HG02759 (cell line): ENCODE data around the gene MCF2L.
A peak's percentile ranks its signal among the peaks of the same experiment; 100 is the strongest.

ENCODE experiments used
- ATAC-seq: cut with Tn5 transposase; IDR thresholded peaks from one replicate; pipeline ENCODE4 v1.9.1; 2021; ENCODE audit warnings: mild to moderate bottlenecking, moderate library complexity; ENCODE audit not compliant: unreplicated experiment

Gene MCF2L

DNA sequence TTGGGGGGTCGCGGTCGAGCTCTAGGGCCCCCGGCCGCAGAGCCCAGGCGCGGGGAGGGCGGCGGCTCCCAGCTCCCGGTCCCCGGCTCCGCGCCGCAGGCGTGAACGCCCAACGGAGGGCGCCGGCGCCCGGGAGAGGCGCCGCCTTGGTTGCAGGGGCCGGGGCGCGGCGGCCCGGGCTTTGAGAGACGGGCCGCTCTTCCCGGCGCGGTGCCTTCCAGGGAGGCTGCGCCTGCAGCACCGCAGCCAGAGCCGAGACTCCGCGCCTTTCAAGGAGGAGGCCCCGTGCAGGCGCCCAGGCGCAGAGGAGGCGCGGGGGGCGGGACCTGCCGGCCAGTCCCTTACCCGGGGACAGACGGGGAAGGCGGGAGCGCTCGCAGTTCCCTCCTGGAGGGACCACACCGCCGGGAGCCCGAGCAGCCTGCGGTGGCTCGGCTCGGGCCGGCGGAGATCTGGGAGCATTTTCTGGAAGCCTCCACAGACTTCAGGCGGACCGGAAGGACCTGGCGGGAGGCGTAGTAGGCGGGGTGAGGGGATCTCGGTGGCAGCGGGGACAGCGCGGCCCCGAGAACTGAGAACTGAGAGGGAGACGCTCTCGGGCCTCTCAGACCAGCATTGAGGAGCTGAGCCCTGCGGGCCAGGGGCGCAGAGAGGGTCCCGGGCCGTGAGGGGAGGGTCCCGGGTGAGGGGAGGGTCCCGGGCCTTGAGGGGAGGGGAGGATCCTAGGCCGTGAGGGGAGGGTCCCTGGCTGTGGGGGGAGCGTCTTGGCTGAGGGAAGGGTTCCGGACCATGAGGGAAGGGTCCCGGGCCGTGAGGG is 25.5 kb upstream of the MCF2L start:
- ATAC-seq, result peak; percentile 37

DNA sequence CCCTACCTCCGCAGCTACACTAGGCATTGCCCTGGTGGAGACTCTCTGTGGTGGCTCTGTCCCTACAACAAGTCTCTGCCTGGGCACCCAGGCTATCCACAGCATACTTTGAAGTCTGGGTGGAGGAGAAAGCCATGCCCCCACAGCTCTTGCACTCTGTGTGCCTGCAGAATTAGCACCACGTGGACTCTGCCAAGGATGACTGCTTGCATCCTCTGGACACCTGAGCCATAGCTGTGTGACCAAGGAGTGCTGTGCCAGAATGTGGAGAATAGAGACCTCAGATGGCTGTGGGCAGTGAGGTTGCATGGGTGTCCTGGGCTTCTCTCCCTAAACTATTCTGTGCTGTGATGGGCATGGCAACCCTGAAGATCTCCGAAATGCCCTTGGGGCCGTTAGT is 21.2 kb upstream of the MCF2L start:
- ATAC-seq, result no peak

DNA sequence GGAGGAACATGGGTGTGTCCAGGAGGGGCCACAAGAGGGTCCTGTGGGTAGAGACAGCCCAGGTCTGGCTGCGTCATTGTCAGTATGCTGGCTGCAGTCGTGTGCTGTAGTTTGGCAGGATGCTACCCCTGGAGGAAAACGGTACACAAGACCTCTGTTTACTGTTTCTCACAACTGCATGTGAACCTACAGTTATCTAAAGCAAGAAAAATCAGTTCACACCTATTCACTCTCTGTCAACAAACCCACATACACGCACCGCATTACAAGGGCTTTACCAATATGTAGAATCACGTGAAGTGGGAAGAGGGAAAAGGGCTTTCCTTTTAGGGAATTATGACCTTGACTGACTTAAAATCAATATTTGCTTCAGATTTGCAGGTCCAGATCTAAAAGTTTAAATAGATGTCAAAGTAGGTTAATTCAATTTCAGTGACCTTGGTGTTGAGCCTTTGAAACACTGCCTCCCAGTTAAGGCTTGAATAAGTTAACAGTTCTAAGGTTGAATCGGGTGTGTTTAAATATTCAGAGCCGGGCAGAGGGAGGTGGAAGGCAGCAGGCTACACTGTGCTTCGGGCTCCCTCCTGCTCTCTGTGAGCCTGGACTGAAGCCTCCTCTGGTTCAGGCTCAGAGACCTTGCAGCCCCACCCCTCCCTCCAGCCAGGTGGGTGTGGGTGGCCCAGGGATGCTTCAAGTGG is 17.2 kb upstream of the MCF2L start:
- ATAC-seq, result no peak

DNA sequence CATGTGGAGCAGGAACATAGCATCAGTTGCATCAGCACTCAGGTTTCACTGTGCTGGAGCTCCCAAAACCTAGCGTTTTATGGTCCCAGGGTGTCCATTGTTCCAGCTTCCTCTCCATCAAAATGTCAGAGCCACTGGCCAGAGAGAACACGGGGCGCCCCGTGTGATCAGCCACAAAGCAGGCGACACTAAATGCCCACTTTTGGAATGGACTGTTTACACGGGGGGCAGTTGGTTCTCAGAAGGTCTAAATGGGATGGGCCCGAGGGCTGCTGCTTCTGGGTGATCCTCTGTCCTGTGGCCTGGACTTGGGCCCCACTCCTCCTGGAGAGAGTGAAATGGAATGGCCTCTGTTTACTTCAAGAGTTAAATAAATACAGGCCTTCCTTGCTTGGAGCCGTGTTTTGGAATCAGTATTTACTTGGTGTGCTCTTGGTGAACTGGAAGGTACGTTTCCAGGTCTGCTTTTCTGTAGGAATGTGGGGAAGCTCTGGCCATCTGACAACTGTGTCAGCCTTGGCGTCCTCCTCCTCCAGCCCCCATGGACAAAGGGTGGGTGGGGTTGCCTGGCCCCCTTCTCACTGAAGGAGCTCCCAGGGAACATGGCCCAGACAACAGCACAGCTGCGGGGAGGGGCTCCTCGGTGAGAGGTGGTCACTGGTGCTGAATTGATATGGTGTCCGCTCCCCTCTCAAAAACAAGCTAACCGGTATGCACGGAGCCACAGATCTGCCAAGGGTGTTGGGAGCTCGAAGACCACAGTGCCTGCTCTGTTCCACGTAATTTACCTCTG is 16.1 kb upstream of the MCF2L start:
- ATAC-seq, result no peak

DNA sequence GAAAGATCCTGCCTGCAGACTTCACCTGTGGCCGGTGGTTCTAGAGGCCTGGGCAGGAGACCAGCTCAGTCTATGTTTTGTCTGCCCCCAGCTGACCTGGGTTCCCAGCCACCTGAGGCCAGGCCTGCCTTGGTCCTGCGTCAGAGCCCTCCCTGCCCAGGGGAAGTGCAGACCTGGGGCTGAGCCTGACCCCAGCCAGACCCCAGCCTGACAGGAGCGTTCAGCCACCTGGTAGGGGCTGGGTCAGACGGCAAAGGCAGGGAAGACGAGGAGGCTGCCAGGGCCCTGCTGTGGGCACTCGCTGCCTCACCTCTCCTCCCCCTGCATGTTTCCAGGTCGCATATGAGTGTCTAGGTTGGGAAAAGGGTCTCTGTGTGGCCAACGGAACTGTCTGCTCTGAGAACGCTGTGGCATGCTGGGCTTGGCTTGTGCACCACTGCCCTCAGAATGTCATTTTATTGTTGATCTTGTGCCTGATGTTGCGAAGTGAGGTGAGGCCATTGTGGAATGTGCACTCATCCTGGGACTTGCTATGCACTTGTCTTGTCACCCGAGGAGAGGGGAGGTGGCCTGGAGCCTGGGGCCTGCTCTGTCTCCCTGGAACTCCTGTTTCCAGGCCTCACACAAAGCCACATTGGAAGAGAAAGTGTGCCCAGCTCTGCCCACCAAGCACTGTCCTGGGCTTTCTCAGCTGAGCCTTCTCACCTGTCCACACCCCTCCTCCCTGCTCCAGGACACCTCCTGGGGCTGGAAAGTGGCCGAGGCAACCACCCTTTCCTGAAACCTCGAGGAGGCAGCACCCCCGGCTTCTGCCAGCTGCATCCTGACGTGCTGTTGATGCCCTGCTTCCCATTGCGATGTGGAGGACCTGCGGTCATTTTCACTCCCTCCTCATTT is 15.2 kb upstream of the MCF2L start:
- ATAC-seq, result no peak

DNA sequence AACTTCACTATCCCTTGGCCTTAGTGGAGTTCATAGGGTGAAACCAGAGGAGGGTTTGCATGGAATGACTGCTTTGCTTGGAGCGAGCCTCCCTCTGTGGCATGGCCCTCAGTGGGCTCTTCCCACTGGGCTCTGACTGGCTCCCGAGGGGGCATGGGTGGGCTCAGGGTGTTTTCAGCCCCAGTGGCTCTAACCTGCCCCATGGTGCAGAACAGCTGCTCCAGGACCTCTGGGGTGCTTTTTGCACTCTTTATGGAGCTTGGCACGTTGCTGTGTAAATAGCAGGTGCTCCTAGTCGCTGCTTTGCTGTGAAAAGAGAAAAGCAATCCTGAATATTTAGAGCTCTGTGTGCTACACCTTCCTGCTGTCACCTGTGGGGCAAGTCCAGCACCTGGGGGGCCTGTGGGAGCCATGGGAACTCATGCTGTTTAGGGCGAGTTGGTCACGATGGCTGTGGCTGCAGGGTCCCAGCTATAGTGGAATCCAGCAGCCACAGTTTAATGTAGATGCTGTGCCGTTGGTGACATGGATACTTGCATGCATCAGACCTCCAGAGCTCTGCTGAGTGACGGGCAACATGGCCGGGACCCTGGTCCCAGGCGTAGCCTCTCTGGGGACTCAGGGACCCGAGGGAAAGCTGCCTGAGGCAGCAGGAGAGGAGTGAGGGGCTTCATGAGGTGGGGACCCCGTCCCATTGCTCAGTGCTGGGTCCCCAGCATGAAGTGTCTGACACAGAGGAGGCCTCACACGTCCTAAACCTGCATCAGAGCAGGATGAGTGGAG is 14.3 kb upstream of the MCF2L start:
- ATAC-seq, result no peak

DNA sequence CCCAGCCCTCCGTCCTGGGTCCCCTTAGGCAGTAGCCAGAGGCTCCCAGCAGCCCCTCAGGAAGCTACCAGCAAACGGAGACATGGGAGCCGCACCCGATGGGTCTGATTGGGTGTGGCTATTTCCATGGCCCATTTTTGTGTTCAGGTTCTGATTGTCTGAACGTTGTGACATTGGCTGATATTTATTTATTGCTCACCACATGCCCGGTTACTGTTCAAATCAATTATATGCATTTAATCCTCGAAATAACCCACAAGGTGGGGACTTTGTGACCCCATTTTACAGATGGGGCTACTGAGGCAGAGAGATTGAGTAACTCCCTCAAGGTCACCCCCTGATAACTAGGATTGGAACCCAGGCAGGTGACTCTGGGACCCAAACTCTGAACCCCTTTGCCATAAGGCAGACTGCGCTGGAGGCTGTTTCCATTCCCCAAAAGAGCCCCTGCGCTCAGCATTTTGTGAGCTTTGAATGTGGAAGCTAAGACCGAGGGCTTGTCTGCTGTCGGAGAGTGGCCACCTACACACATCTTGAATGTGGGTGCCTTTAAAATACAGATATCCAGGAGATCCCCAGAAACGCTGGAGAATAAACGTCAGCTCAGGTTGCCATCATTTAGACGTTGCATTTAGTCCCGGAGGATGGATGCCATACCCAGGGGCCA is 13.6 kb upstream of the MCF2L start:
- ATAC-seq, result no peak

DNA sequence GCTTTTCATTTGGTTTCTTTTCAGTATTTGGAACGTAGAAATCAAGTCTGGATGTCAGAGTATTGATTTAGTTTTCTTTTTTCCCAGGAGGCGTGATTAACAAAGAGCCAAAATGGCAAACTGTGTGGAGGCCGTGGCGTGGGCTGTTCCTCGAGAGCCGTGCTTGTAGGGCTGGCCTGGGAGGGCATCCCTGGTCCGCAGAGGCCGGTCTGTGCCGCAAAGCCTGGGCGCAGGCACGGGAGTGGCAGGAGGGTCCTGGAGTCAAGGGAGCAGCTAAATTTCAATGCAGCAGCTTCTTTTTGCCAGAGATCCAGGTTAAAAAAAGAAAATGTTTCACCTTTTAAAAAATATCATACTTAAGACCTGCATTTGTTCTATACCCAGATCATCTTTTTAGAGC is 13.1 kb upstream of the MCF2L start:
- ATAC-seq, result no peak

DNA sequence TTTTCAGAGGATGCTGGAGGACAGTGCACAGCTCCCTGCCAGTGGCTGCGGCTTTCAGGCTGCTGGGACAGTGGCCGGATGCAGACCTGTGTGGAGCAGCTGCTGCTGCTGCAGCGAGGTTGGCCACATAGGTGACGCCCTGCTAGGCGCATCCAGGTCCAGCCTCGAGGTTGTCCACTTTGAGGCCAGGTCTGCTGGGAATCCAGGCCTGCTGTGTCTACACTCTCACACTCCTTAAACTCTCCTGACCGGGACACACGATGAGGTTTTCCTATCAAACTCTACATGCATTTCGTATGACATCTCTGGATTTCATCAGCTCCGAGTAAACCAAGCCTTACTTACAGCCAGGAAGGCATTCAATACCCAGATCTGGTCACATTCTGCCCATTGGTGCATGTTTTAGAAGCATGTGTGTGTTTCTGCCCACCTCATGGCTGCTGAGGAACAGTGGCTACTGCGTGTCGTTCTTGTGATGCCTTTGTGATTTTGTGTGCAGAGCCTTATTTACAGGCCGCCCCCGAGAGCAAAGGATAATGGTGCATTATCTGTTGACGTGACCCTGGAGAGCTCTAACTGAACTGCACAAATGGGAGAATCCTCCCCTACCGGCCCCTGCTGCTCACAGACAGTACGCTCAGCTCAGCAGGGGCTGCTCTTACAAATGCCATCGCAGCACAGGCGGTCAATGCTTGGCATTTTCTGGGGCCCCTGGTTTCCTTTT is 12.3 kb upstream of the MCF2L start:
- no peak for ATAC-seq

DNA sequence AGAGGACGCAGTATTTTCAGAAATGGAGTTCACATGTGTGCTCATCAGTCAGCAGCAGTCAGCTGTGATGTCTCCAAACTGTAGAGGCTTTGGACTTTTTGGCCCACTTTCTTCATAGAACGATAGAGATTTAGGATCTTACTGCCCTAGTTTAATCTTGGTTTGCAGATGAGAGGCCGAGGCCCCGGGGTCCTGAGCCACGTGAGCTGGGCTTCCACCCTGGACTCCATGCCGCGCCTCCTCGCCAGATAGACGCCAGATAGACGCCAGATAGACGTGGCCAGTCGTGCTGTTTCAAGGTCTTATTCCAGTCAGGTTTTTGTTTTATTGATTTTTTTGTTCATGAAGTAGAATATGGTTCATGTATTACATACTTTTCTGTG is 11.7 kb upstream of the MCF2L start:
- no peak for ATAC-seq

DNA sequence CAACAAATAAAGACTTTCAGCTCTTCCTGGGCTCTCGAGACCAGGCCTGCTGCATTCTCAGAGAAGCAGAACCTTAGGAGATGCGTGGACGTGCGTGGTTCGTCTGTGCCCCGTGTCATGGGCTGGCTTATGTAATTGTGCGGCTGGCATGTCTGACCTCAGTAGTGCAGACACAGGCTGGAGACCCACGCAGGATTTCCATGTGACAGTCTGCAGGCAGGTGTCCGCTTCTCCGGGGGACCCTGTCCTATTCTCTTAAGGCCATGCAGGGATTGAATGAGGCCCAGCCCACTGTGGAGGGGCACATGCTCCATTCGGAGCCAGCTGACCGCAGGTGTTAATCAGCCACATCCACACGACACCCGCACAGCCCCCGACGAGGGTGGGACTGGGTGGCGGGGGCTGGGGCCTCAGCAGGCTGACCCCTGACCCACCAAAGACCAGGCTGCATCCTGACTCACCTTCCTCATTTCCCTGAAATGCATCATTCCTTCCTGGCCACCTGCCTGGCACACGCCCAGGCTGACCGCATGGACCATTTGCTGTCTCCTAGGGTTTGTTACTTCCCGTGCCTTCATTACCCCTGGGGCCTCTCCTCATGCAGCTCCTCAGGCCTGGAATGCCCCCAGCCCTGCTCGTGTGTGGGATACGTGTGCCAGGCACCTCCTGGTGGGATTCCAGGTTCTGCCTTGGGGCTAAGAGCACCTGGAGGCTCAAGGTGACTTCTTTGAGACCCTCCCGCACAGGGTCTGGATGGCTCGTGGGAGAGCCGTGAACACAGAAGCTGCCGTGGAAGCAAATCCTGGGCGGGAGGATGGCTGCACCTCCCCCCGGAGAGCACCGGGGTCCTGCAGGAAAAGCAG is 10.7 kb upstream of the MCF2L start:
- ATAC-seq, result no peak

DNA sequence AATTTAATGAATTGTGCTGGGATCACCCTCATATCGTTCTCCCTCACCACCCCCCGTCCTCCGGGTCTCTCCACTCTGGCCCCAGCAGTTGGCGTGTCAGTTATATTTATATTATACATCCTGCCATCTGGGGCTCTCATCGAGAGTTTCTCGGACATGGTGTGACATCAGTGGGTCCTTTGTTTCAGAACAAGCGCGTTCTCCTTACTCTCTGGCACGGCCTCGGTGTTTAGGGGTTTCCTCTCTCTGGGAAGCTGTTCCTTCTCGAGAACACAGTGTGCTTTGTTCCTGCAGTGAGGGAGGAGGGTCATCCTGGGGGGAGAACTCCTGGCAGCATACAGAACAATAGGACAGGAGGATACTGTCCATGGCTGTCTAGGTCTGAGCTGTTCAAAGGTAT is 9.8 kb upstream of the MCF2L start:
- no peak for ATAC-seq

DNA sequence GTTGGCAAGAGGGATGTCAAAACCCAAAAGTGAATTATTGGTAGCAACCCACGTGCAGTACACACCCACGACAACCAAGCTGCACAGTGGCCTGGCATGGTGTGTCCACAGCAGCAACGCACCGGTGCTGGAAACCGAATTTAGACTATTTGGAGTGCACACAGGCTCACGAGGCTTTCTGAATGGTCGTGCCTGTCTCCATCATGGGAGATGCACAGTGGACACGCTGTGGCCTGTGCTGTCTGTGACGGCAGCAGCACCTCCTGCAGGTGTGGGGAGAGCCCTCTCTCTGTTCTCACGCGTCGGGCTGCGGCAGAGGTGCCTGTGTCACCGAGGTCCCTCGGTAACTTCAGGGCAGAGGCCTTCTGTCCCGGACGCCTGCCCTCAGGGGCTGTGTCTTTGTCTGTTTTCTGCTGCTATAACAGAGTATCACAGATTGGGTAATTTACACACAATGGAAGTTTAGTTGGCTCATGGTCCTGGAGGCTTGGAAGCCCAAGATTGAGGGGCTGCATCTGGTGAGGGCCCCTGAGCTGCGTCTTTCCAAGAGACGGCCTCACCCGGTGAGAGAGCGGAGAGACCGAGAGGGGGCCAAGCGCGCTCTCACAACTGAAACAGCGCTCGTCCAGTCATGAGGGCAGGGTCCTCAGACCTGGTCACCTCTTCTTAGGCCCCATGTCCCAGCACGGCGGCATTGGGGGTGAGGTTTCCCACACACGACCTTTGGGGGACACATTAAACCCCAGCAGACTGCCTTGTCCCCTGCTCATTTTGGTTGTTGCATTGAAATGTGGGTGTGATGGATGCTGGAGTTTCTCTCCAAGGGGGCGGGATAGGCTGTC is 9.1 kb upstream of the MCF2L start:
- ATAC-seq, result no peak

DNA sequence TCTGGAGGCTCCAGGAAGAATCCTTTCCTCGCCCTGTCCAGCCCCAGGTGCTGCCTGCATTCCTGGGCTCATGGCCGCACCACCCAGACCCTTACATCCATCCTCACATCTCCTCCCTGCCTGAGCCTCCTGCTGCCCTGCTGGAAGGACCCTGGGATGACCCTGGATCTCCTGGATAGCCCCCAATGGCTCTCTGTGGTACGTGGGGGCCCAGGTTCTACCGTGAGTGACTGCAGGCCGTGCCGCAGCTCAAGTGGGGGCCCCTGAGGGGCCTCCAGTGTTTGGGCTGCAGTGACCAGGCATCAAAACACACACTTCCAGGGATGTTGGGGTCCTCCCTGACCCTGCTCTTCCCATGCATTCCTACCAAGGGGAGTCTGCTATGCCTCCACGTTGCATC is 8.3 kb upstream of the MCF2L start:
- no peak for ATAC-seq

DNA sequence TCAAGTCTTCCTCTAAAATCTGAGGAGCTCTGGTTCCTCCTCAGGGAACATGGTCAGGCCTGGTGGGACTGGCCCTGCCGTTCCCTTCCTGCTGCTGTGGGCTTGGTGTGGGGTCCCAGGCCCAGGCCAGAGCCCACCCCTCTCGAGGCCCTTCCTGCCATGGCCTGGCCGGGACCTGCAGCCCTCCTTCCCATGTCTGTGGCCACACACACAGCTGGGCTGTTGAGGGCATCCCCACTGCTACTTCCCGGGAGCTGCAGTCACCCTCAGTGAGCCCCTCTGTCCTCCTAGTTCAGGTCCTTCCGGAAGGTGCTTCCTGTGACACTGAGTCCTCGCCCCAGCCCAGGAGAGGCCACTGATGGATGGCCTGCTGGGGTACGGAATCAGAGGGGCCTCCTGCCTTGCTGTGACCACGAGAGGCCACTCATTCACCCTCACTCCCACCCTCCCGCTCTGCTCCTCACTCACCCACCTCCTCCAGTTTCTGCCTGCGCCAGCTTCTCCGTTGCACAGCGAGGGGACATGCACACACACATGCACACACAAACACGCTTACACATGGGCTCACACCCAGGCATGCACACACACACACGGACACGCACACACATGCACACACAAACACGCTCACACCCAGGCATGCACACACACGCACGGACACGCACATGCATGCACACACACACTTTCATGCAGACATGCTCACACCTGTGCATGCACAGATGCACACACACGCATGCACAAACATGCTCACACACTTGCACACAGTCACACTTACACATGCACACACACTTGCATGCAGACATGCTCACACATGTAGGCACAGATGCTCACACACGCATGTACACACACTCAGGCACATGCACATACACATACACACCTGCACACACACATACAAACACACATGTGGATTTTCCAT is 7.3 kb upstream of the MCF2L start:
- no peak for ATAC-seq

DNA sequence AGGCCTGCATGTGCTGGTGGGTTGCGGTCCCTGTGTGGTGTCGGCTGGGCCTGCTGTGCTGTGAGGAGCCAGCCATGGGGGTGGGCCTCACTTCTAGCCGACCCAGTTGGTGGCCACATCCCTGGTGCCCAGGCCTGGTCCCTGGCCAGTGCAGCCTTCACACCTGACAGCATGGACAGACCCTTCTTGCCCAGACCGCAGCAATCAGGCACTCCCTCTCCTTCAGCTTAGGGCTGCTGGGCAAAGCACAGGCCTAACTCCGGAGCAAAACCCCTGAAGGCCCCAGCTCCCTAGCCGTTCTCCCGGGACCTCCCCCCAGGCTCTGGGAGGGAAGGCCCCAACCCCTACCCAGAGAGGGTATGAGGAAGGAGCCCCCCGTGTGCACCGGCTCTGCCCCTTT is 6.6 kb upstream of the MCF2L start:
- no peak for ATAC-seq
